D721Med (cell line): ENCODE results near the gene LMX1A.

Source experiments
- DNase-seq: peaks from one replicate; pipeline ENCODE4 v3.0.0; 2011; ENCODE audit warnings: low spot score; ENCODE audit not compliant: insufficient read length
- FAIRE-seq: peaks from 2 replicates; lab custom pipeline; 2011; peaks lifted over from hg19 to GRCh38; lab: Jason Lieb, UNC
- CTCF ChIP-seq: IDR thresholded peaks from 2 replicates; pipeline ENCODE4 v1.5.1; 2012; ENCODE audit warnings: mild to moderate bottlenecking, control low read depth; ENCODE audit not compliant: insufficient read depth; ENCODE audit errors: missing control alignments

LMX1A gene

GRCh38 chr1:165239873-165240272 lies 116.6 kb downstream of the LMX1A start:
- DNase-seq (no peak), FAIRE-seq (no peak)
- no peak for TF ChIP-seq CTCF

GRCh38 chr1:165235777-165236291 lies 120.7 kb downstream of the LMX1A start:
- no peak for TF ChIP-seq CTCF
- DNase-seq (no peak), FAIRE-seq (peak; percentile 53)

GRCh38 chr1:165235155-165235776 lies 121.2 kb downstream of the LMX1A start:
- DNase-seq (peak; percentile 40), FAIRE-seq (peak; percentile 56)
- TF ChIP-seq CTCF, result no peak

- no peak for DNase-seq
- no peak for TF ChIP-seq CTCF
- peak; percentile 73 for FAIRE-seq
Observed at GRCh38 chr1:165234149-165234548, 122.4 kb downstream of the LMX1A start.

- no peak for TF ChIP-seq CTCF
- no peak for FAIRE-seq
- DNase-seq, result no peak
Observed at GRCh38 chr1:165228676-165229075, 127.8 kb downstream of the LMX1A start.

GRCh38 chr1:165228111-165228655 lies 128.3 kb downstream of the LMX1A start:
- no peak for FAIRE-seq
- no peak for TF ChIP-seq CTCF
- no peak for DNase-seq

GRCh38 chr1:165226326-165226725 lies 130.2 kb downstream of the LMX1A start:
- no peak for TF ChIP-seq CTCF
- DNase-seq (no peak), FAIRE-seq (no peak)
